ENCODE measurements around the gene NEK10.

NEK10 gene

GRCh38 chr3:27353221-27353620 is 16.0 kb downstream of the NEK10 start:
- no peak for DNase-seq (ENCODE audit: low read depth)
- no peak for TF ChIP-seq CTCF (IDR thresholded peaks at IDR 0.05; ENCODE audit: control insufficient read depth, insufficient read depth, low read depth, low read length, missing control alignments)
- H3K4me3 ChIP-seq (ENCODE audit: control insufficient read depth, low read depth, low read length) = no peak overlapping the region

DNA sequence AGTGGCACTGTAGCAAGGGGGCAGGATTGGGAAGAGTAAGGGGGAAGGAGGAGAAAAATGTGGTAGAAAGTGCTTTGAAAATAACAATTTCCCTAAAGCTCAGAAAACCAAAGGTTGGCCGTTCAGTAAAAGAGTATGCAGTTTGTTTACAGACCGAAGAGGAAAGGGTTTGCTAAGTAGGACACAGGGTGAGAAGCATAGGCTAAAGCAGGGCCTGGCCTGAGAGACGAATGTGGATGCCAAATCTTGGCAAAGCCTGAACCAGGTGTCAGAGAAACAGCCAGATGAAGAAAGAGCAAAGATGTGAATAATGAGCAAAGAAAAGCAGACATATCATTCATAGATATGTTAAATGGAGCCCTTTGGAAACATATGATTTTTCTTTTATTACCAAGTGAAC is 17.1 kb downstream of the NEK10 start:
- no peak for TF ChIP-seq CTCF (IDR thresholded peaks at IDR 0.05; ENCODE audit: control insufficient read depth, insufficient read depth, low read depth, low read length, missing control alignments)

DNA sequence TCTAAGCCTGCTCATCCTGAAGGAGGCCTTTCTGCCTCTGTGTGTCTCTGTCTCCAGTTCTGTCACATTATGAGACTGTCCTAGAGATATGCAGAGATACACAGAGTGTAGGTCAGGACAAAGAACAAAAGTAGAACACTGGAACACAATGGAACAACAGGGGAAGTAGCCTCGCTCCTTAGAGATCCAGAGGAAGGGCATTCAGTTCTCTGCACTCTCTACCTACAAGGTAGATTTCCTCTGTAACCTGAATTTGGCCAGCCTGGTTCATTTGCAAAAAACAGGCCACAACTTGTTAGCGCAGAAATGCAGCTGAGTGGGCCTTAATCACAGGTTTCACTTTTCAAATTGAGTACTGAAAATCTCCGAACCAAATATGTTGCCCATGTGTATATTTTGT is 19.4 kb downstream of the NEK10 start:
- TF ChIP-seq CTCF (IDR thresholded peaks at IDR 0.05; ENCODE audit: control insufficient read depth, insufficient read depth, low read depth, low read length, missing control alignments) = no peak
- no peak overlapping the region for H3K4me3 ChIP-seq (ENCODE audit: control insufficient read depth, low read depth, low read length)
- no peak for DNase-seq (ENCODE audit: low read depth)

More for the DNA sequence above, 17.1 kb downstream of the NEK10 start:
- no peak for DNase-seq (ENCODE audit: low read depth)
- no peak overlapping the region for H3K4me3 ChIP-seq (ENCODE audit: control insufficient read depth, low read depth, low read length)

DNA sequence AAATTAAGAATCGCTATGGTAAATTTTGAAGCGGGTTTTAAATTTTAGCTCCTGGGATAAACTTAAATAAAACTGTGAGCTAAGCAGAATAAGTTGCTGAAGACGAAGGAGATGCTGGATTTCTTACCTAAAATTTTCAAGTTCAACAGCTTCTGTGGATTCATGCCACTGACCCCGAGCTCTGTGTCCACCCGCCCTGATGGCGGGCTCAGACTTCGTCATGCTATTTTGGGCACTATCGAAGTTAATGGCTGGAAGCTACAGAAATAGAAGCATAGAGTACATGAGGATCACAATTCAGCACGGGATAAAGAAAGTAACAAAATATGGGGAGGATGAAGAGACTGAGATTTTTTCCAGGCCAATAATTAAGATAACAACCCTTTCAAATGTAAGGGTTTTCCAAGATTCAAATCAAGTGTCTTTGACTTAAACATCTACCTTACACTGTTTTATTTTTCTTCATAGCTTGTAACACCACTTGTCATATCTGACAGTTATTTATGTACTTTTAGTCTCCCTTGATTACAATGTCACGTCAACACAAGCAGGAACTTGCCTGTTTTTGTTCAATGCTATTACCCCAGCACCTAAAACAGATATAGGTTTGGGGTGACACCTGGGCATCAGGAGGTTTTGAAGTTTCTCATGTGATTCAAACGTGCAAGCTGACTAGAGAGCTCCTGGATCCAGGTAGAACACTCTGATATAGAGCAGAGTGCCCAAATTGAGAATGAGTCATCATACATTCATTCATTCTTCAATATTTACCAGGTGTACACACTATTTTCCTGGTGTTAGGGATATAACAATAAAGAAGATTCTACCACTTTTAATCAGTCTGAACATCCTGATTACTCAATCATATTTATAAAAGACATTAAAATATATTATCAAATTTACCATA is 23.0 kb downstream of the NEK10 start:
- no peak overlapping the region for H3K4me3 ChIP-seq (ENCODE audit: control insufficient read depth, low read depth, low read length)
- no peak for TF ChIP-seq CTCF (IDR thresholded peaks at IDR 0.05; ENCODE audit: control insufficient read depth, insufficient read depth, low read depth, low read length, missing control alignments)
- DNase-seq (ENCODE audit: low read depth) = no peak

DNA sequence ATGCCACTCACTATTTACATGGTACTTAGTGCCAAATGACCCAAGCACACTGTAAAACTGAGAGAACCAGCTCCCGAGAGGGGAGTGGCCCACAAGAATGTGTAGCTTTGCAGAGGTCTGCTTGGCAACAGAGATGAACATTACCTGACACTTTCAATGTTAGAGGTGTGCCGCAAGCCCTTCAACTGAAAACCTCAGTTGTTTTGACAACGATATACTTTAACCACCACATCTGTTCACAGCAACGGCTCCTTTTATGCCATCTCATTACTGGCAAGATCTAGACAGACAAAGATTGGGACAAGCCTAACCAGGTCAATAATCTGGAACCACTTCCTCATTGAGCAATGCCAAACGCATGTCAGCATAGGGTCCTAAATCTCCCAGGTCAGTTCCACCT is 23.7 kb downstream of the NEK10 start:
- no peak for DNase-seq (ENCODE audit: low read depth)
- no peak overlapping the region for H3K4me3 ChIP-seq (ENCODE audit: control insufficient read depth, low read depth, low read length)
- TF ChIP-seq CTCF (IDR thresholded peaks at IDR 0.05; ENCODE audit: control insufficient read depth, insufficient read depth, low read depth, low read length, missing control alignments) = no peak

GRCh38 chr3:27345045-27345444 is 24.1 kb downstream of the NEK10 start:
- DNase-seq (ENCODE audit: low read depth) = no peak
- no peak overlapping the region for H3K4me3 ChIP-seq (ENCODE audit: control insufficient read depth, low read depth, low read length)
- no peak for TF ChIP-seq CTCF (IDR thresholded peaks at IDR 0.05; ENCODE audit: control insufficient read depth, insufficient read depth, low read depth, low read length, missing control alignments)
